ENCODE measurements around the gene SF3B5. TPM values are rescaled to one million over a fixed set of nuclear protein-coding genes. Genes with fewer than 3 reads are reported as not detected.

Gene SF3B5
- total RNA-seq = 114 TPM
- long read RNA-seq, transcript SF3B5-201 (1 exons, 693 nt) = major isoform, 27 of 27 reads
- long read RNA-seq, partial matches to known transcripts = 0 of 27 reads
- long read RNA-seq, other reads (novel, unspliced or antisense) = 0 of 27 reads

GRCh38 chr6:144095134-144096002, at the start of gene SF3B5:
Gene SF3B5 (minus strand): TSS chr6:144095573. CDS start chr6:144095497, 76 bp downstream.
- Histone ChIP-seq H3K27me3 (no peaks in the 10 kb centered on the region), H3K27ac (peak within 1 kb of the TSS; percentile 92), H3K9me3 (no peaks in the 10 kb centered on the region), H3K36me3 (no peaks in the 10 kb centered on the region), H3K4me1 (peaks cover 17% of the 10 kb centered on the region), H3K4me3 (peak within 1 kb of the TSS; percentile 96)
- DNase-seq = peak; percentile 98
- TF ChIP-seq CTCF (IDR thresholded peaks at IDR 0.05) = no peak
- intact Hi-C loops (cut with DNase I) = no loop called here
- peak; percentile 98 for ATAC-seq

- no peak for TF ChIP-seq CTCF (IDR thresholded peaks at IDR 0.05)
- Histone ChIP-seq H3K27me3 (no peaks in the 10 kb centered on the region), H3K27ac (no peak overlapping the region), H3K4me3 (no peak overlapping the region), H3K9me3 (no peaks in the 10 kb centered on the region), H3K36me3 (no peaks in the 10 kb centered on the region), H3K4me1 (peaks cover 9% of the 10 kb centered on the region)
- DNase-seq = no peak
- intact Hi-C loops (cut with DNase I) = no loop called here
- ATAC-seq = no peak
Observed at GRCh38 chr6:144144996-144145395, 49.6 kb upstream of the SF3B5 start.

- no peaks in the 10 kb centered on the region for H3K27me3 ChIP-seq
- H3K4me3 ChIP-seq = no peak overlapping the region
- TF ChIP-seq CTCF (IDR thresholded peaks at IDR 0.05) = no peak
- intact Hi-C loops (cut with DNase I) = no loop called here
- no peaks in the 10 kb centered on the region for H3K9me3 ChIP-seq
- peaks cover under 1% of the 10 kb centered on the region for H3K4me1 ChIP-seq
- no peak overlapping the region for H3K27ac ChIP-seq
- DNase-seq (no peak), ATAC-seq (no peak)
- no peaks in the 10 kb centered on the region for H3K36me3 ChIP-seq
Observed at GRCh38 chr6:144143878-144144277, 48.5 kb upstream of the SF3B5 start.

- intact Hi-C loops (cut with DNase I) = no loop called here
- H3K27me3 ChIP-seq = no peaks in the 10 kb centered on the region
- no peaks in the 10 kb centered on the region for H3K9me3 ChIP-seq
- TF ChIP-seq CTCF (IDR thresholded peaks at IDR 0.05) = no peak
- no peak overlapping the region for H3K4me3 ChIP-seq
- DNase-seq = no peak
- no peak for ATAC-seq
- H3K36me3 ChIP-seq = no peaks in the 10 kb centered on the region
- no peaks in the 10 kb centered on the region for H3K4me1 ChIP-seq
- no peak overlapping the region for H3K27ac ChIP-seq
Observed at GRCh38 chr6:144143106-144143505, 47.7 kb upstream of the SF3B5 start.

- no peak for ATAC-seq
- Histone ChIP-seq H3K9me3 (no peaks in the 10 kb centered on the region), H3K27ac (no peak overlapping the region), H3K36me3 (no peaks in the 10 kb centered on the region), H3K4me1 (no peaks in the 10 kb centered on the region), H3K27me3 (no peaks in the 10 kb centered on the region), H3K4me3 (no peak overlapping the region)
- intact Hi-C loops (cut with DNase I) = no loop called here
- no peak for DNase-seq
- no peak for TF ChIP-seq CTCF (IDR thresholded peaks at IDR 0.05)
Observed at GRCh38 chr6:144141470-144141869, 46.1 kb upstream of the SF3B5 start.

Data from upper lobe of right lung (tissue), 1 donor.